Vagina (tissue), 2 donors: ENCODE results near the gene EPHB6. TPM values are rescaled to one million over a fixed set of nuclear protein-coding genes. Genes with fewer than 3 reads are reported as not detected.

Experiments
- DNase-seq, 2 donors: peaks; one replicate each; pipeline ENCODE4 v3.0.0-alpha.2; 2017; ENCODE audit errors: extremely low spot score in 2 of 2
- H3K27ac ChIP-seq: fragments of 200-600 bp; sonication (generic); one replicate; pipeline ENCODE4 v1.5.1; 2019
- H3K27me3 ChIP-seq: fragments of 200-600 bp; sonication (generic); one replicate; pipeline ENCODE4 v1.5.1; 2019
- H3K36me3 ChIP-seq, 2 donors: fragments of 200-600 bp; sonication (generic); one replicate each; pipeline ENCODE4 v1.5.1; 2017 to 2019
- H3K4me1 ChIP-seq: fragments of 200-600 bp; sonication (generic); one replicate; pipeline ENCODE4 v1.5.1; 2019
- H3K4me3 ChIP-seq, 2 donors: fragments of 200-600 bp; sonication (generic); 1 replicate in 1 of 2; 2 replicates in 1 of 2; pipeline ENCODE4 v1.5.1; 2016 to 2019
- H3K9me3 ChIP-seq: fragments of 200-600 bp; sonication (generic); one replicate; pipeline ENCODE4 v1.5.1; 2019
- CTCF ChIP-seq, 3 experiments: fragments of 450-650 bp in 2 of 3; fragments of 200-600 bp in 1 of 3; sonication (generic) in 1 of 3; IDR thresholded peaks; one replicate each; pipeline ENCODE4 v1.5.1; 2017 to 2019; ENCODE audit warnings: antibody characterized with exemption in 3 of 3, mild to moderate bottlenecking in 2 of 3, moderate library complexity in 2 of 3
- POLR2A ChIP-seq, 2 donors: fragments of 450-650 bp; IDR thresholded peaks; one replicate each; pipeline ENCODE4 v1.6.1; 2017; ENCODE audit warnings: antibody characterized with exemption in 2 of 2, mild to moderate bottlenecking in 2 of 2, moderate library complexity in 2 of 2
- POLR2AphosphoS5 ChIP-seq, 2 donors: sonication (generic); formaldehyde crosslinking; IDR thresholded peaks; one replicate each; pipeline ENCODE4 v1.9.0; 2017; ENCODE audit warnings: antibody characterized with exemption in 2 of 2, mild to moderate bottlenecking in 2 of 2, low read depth in 1 of 2; ENCODE audit not compliant: insufficient read depth in 1 of 2
- intact Hi-C: fragments of 100-400 bp; cut with DNase I; formaldehyde crosslinking; loops from one replicate; pipeline ENCODE4 v1.15.1; 2023
- total RNA-seq: library from RNA; depleted of rRNA; stranded (reverse); fragments of >200 nt; gene quantifications from one replicate; pipeline ENCODE4 v1.2.3, GENCODE V29; 2016

EPHB6 gene
- total RNA-seq, 1 donor from 2014 or later = 68.3 TPM

GRCh38 chr7:142807855-142808460, 46.9 kb upstream of the EPHB6 start:
- Histone ChIP-seq H3K9me3 (no peaks in the 10 kb centered on the region), H3K4me1 (no peaks in the 10 kb centered on the region), H3K4me3 (no peak overlapping the region), H3K27ac (no peak overlapping the region), H3K36me3 (no peaks in the 10 kb centered on the region), H3K27me3 (no peaks in the 10 kb centered on the region)
- DNase-seq = no peak
- intact Hi-C loops = no loop called here
- no peak for TF ChIP-seq POLR2A (IDR thresholded peaks at IDR 0.05)
- TF ChIP-seq POLR2AphosphoS5 (IDR thresholded peaks at IDR 0.05; ENCODE audit: insufficient read depth in 1 of 2, low read depth in 1 of 2) = no peak
- no peak for TF ChIP-seq CTCF (IDR thresholded peaks at IDR 0.05)

GRCh38 chr7:142808461-142808801, 46.4 kb upstream of the EPHB6 start:
- Histone ChIP-seq H3K27ac (no peak overlapping the region), H3K36me3 (no peaks in the 10 kb centered on the region)

GRCh38 chr7:142808802-142809583, 45.9 kb upstream of the EPHB6 start:
- TF ChIP-seq POLR2AphosphoS5 (IDR thresholded peaks at IDR 0.05; ENCODE audit: insufficient read depth in 1 of 2, low read depth in 1 of 2) (peak in 1 of 2 donors; percentile 36), POLR2A (IDR thresholded peaks at IDR 0.05) (no peak)
- intact Hi-C loops = no loop called here
- H3K9me3 ChIP-seq = no peaks in the 10 kb centered on the region
- no peaks in the 10 kb centered on the region for H3K4me1 ChIP-seq
- H3K4me3 ChIP-seq = no peak overlapping the region
- H3K27me3 ChIP-seq = no peaks in the 10 kb centered on the region
- DNase-seq = no peak
- no peaks in the 10 kb centered on the region for H3K36me3 ChIP-seq
- H3K27ac ChIP-seq = no peak overlapping the region

More at GRCh38 chr7:142808461-142808801, 46.4 kb upstream of the EPHB6 start:
- no peak for DNase-seq
- Histone ChIP-seq H3K27me3 (no peaks in the 10 kb centered on the region), H3K4me3 (no peak overlapping the region), H3K4me1 (no peaks in the 10 kb centered on the region), H3K9me3 (no peaks in the 10 kb centered on the region)
- intact Hi-C loops = no loop called here
- TF ChIP-seq CTCF (IDR thresholded peaks at IDR 0.05) = no peak
- no peak for TF ChIP-seq POLR2AphosphoS5 (IDR thresholded peaks at IDR 0.05; ENCODE audit: insufficient read depth in 1 of 2, low read depth in 1 of 2)

GRCh38 chr7:142809671-142810070, 45.2 kb upstream of the EPHB6 start:
- Histone ChIP-seq H3K9me3 (no peaks in the 10 kb centered on the region), H3K4me3 (no peak overlapping the region), H3K27me3 (no peaks in the 10 kb centered on the region), H3K36me3 (no peaks in the 10 kb centered on the region), H3K27ac (no peak overlapping the region), H3K4me1 (no peaks in the 10 kb centered on the region)
- no peak for DNase-seq
- TF ChIP-seq CTCF (IDR thresholded peaks at IDR 0.05) (no peak), POLR2A (IDR thresholded peaks at IDR 0.05) (no peak), POLR2AphosphoS5 (IDR thresholded peaks at IDR 0.05; ENCODE audit: insufficient read depth in 1 of 2, low read depth in 1 of 2) (no peak)
- intact Hi-C loops = no loop called here

- Histone ChIP-seq H3K4me3 (no peak overlapping the region), H3K9me3 (no peaks in the 10 kb centered on the region), H3K36me3 (no peaks in the 10 kb centered on the region), H3K4me1 (no peaks in the 10 kb centered on the region), H3K27ac (no peak overlapping the region), H3K27me3 (no peaks in the 10 kb centered on the region)
- intact Hi-C loops = no loop called here
- TF ChIP-seq POLR2A (IDR thresholded peaks at IDR 0.05) (no peak), CTCF (IDR thresholded peaks at IDR 0.05) (peak; percentile 24 to 38 (median 30)), POLR2AphosphoS5 (IDR thresholded peaks at IDR 0.05; ENCODE audit: insufficient read depth in 1 of 2, low read depth in 1 of 2) (no peak)
- no peak for DNase-seq
These were observed 43.6 kb upstream of the EPHB6 start for GRCh38 chr7:142811154-142811737.
